Neuronal stem cell (in vitro differentiated cells): ENCODE results near the gene PYY.
"Not testable (repeated sequence)": the region's sequence is repeated elsewhere in the genome, so short reads cannot be mapped to it uniquely, and the experiment has no call there.

Source experiments
- DNase-seq: peaks from one replicate; pipeline ENCODE4 v3.0.0-alpha.2; 2013; ENCODE audit warnings: low spot score
- H2AFZ ChIP-seq: one replicate; pipeline ENCODE4 v1.6.1; 2013; ENCODE audit warnings: mild to moderate bottlenecking, low read length, inconsistent platforms
- H2AK5ac ChIP-seq: 2 replicates; pipeline ENCODE4 v1.6.1; 2013; ENCODE audit warnings: low read depth, mild to moderate bottlenecking, inconsistent platforms, low read length, moderate library complexity, mixed read lengths
- H2BK120ac ChIP-seq: 2 replicates; pipeline ENCODE4 v1.6.1; 2013; ENCODE audit warnings: low read depth, mild to moderate bottlenecking, inconsistent platforms, low read length, moderate library complexity, mixed read lengths
- H2BK12ac ChIP-seq: one replicate; pipeline ENCODE4 v1.6.1; 2013; ENCODE audit warnings: low read length, inconsistent platforms
- H2BK15ac ChIP-seq: 2 replicates; pipeline ENCODE4 v1.6.1; 2013; ENCODE audit warnings: mild to moderate bottlenecking, low read length, inconsistent platforms, mixed read lengths
- H2BK5ac ChIP-seq: one replicate; pipeline ENCODE4 v1.6.1; 2013; ENCODE audit warnings: inconsistent platforms, mild to moderate bottlenecking, low read length, moderate library complexity
- H3K14ac ChIP-seq: one replicate; pipeline ENCODE4 v1.6.1; 2013; ENCODE audit warnings: low read length, inconsistent platforms
- H3K18ac ChIP-seq: 2 replicates; pipeline ENCODE4 v1.6.1; 2013; ENCODE audit warnings: low read length, inconsistent platforms
- H3K23ac ChIP-seq: 2 replicates; pipeline ENCODE4 v1.6.1; 2013; ENCODE audit warnings: low read depth, mild to moderate bottlenecking, mixed read lengths, low read length, inconsistent platforms; ENCODE audit not compliant: poor library complexity
- H3K27ac ChIP-seq: replicated peaks from 3 replicates; pipeline ENCODE4 v1.5.1; 2013; ENCODE audit warnings: low read length, inconsistent platforms
- H3K27me3 ChIP-seq, 3 experiments: 2 replicates each; pipeline ENCODE4 v1.6.1; 2013; ENCODE audit warnings: low read length in 3 of 3, mild to moderate bottlenecking in 2 of 3, inconsistent platforms in 1 of 3, low read depth in 1 of 3, mixed read lengths in 1 of 3, moderate library complexity in 1 of 3; ENCODE audit not compliant: control insufficient read depth in 3 of 3, insufficient read depth in 3 of 3
- H3K36me3 ChIP-seq, 2 donors: replicated peaks in 1 of 2; 2 replicates each; pipeline ENCODE4 v1.6.1; 2013; ENCODE audit warnings: low read length in 2 of 2; ENCODE audit not compliant: control insufficient read depth in 2 of 2, insufficient read depth in 2 of 2
- H3K4ac ChIP-seq: 2 replicates; pipeline ENCODE4 v1.6.1; 2013; ENCODE audit warnings: inconsistent platforms, mild to moderate bottlenecking, low read length, moderate library complexity
- H3K4me1 ChIP-seq, 2 donors: 1 replicate in 1 of 2; 2 replicates in 1 of 2; pipeline ENCODE4 v1.6.1; 2013; ENCODE audit warnings: low read length in 2 of 2, low read depth in 1 of 2; ENCODE audit not compliant: control insufficient read depth in 2 of 2, insufficient read depth in 1 of 2
- H3K4me2 ChIP-seq: one replicate; pipeline ENCODE4 v1.6.1; 2013; ENCODE audit warnings: mild to moderate bottlenecking, low read length, inconsistent platforms; ENCODE audit not compliant: insufficient read depth, poor library complexity, severe bottlenecking
- H3K4me3 ChIP-seq, 2 donors: 2 replicates each; pipeline ENCODE4 v1.5.1; 2013; ENCODE audit warnings: low read length in 2 of 2, mild to moderate bottlenecking in 2 of 2, inconsistent platforms in 1 of 2, moderate library complexity in 1 of 2
- H3K79me1 ChIP-seq: one replicate; pipeline ENCODE4 v1.6.1; 2013; ENCODE audit warnings: low read depth, mild to moderate bottlenecking, inconsistent platforms, low read length, moderate library complexity
- H3K9ac ChIP-seq: one replicate; pipeline ENCODE4 v1.6.1; 2013; ENCODE audit warnings: mild to moderate bottlenecking, low read depth, low read length, inconsistent platforms; ENCODE audit not compliant: poor library complexity
- H3K9me3 ChIP-seq, 2 donors: replicated peaks in 1 of 2; 2 replicates each; pipeline versions ENCODE3 to v1.6.1; 2013; ENCODE audit warnings: low read length in 2 of 2, mild to moderate bottlenecking in 2 of 2, inconsistent platforms in 1 of 2, low read depth in 1 of 2, mixed read lengths in 1 of 2, moderate library complexity in 1 of 2; ENCODE audit not compliant: control insufficient read depth in 2 of 2, insufficient read depth in 1 of 2
- H4K8ac ChIP-seq: one replicate; pipeline ENCODE4 v1.6.1; 2013; ENCODE audit warnings: low read depth, mild to moderate bottlenecking, inconsistent platforms, low read length, moderate library complexity
- H4K91ac ChIP-seq: one replicate; pipeline ENCODE4 v1.6.1; 2013; ENCODE audit warnings: low read length, low read depth, mild to moderate bottlenecking, inconsistent platforms; ENCODE audit not compliant: poor library complexity
- WGBS, 2 donors: extraction: QIAGEN DNeasy Blood & Tissue Kit; methylation state at CpG; one replicate each; pipeline ENCODE4 v1.1.7; 2013; ENCODE audit warnings: missing lambda C conversion rate in 2 of 2, mixed read lengths in 1 of 2; ENCODE audit not compliant: insufficient read length in 2 of 2, insufficient replicate concordance in 1 of 2; ENCODE audit errors: extremely low coverage in 2 of 2; 5-methylcytosine and 5-hydroxymethylcytosine counted together

Gene PYY

GRCh38 chr17:44000141-44000860 is 46.6 kb upstream of the PYY start:
- Histone ChIP-seq H3K18ac (no peak overlapping the region), H3K79me1 (peaks cover 4% of the 10 kb centered on the region), H2BK12ac (no peak overlapping the region), H3K4me2 (no peak overlapping the region), H2BK5ac (no peak overlapping the region), H2BK15ac (peak overlapping the region; percentile 33), H2BK120ac (no peak overlapping the region), H3K23ac (no peak overlapping the region), H3K27me3 (peaks cover 10 to 69% (median 30%) of the 10 kb centered on the region in 3 experiments), H2AK5ac (no peak overlapping the region), H3K4ac (no peak overlapping the region), H3K9me3 (peaks cover 0 to 2% of the 10 kb centered on the region in 2 donors), H2AFZ (no peak overlapping the region), H3K27ac (no peak overlapping the region), H4K91ac (no peak overlapping the region), H3K9ac (no peak overlapping the region), H3K36me3 (no peaks in the 10 kb centered on the region), H3K14ac (no peak overlapping the region), H3K4me1 (peaks cover 4 to 8% of the 10 kb centered on the region in 2 donors), H3K4me3 (no peak overlapping the region), H4K8ac (no peak overlapping the region)
- DNase-seq, result no peak
- no CpG with 5 or more reads among the region's 12 CpGs for WGBS, 2 donors

- no peak overlapping the region for H2AFZ ChIP-seq
- H2BK12ac ChIP-seq, result no peak overlapping the region
- no peak overlapping the region for H2BK15ac ChIP-seq
- no peak overlapping the region for H3K4me2 ChIP-seq
- DNase-seq, result no peak
- H3K14ac ChIP-seq, result no peak overlapping the region
- no peak overlapping the region for H2BK5ac ChIP-seq
- H3K27ac ChIP-seq, result no peak overlapping the region
- H3K79me1 ChIP-seq, result no peaks in the 10 kb centered on the region
- H3K36me3 ChIP-seq, result no peaks in the 10 kb centered on the region
- no peak overlapping the region for H3K18ac ChIP-seq
- H3K23ac ChIP-seq, result no peak overlapping the region
- no peaks in the 10 kb centered on the region for H3K9me3 ChIP-seq
- no peak overlapping the region for H4K91ac ChIP-seq
- no peak overlapping the region for H3K4ac ChIP-seq
- H3K4me3 ChIP-seq, result no peak overlapping the region
- H2AK5ac ChIP-seq, result no peak overlapping the region
- H2BK120ac ChIP-seq, result no peak overlapping the region
- H3K9ac ChIP-seq, result no peak overlapping the region
- no CpG with 5 or more reads among the region's 4 CpGs for WGBS, 2 donors
- peaks cover 0 to 69% (median 24%) of the 10 kb centered on the region in 3 experiments for H3K27me3 ChIP-seq
- H4K8ac ChIP-seq, result no peak overlapping the region
- H3K4me1 ChIP-seq, result peaks cover 2 to 3% of the 10 kb centered on the region in 2 donors
Measured at GRCh38 chr17:43999024-43999423, 45.3 kb upstream of the PYY start.

GRCh38 chr17:43998552-43998951 is 44.8 kb upstream of the PYY start:
- Histone ChIP-seq H3K9me3 (no peaks in the 10 kb centered on the region), H4K8ac (no peak overlapping the region), H2BK120ac (no peak overlapping the region), H2BK5ac (no peak overlapping the region), H3K79me1 (no peaks in the 10 kb centered on the region), H3K9ac (no peak overlapping the region), H3K4me1 (peaks cover 2 to 3% of the 10 kb centered on the region in 2 donors), H2AK5ac (no peak overlapping the region), H3K4ac (no peak overlapping the region), H3K27me3 (peaks cover 0 to 68% (median 19%) of the 10 kb centered on the region in 3 experiments), H3K4me2 (no peak overlapping the region), H3K23ac (no peak overlapping the region), H3K4me3 (no peak overlapping the region), H3K27ac (no peak overlapping the region), H2BK12ac (no peak overlapping the region), H2AFZ (no peak overlapping the region), H4K91ac (no peak overlapping the region), H3K36me3 (no peaks in the 10 kb centered on the region), H3K14ac (no peak overlapping the region), H3K18ac (no peak overlapping the region), H2BK15ac (no peak overlapping the region)
- no peak for DNase-seq
- WGBS, 2 donors, result no CpG with 5 or more reads among the region's 3 CpGs

- H2BK120ac ChIP-seq, H2AK5ac ChIP-seq, H3K36me3 ChIP-seq, H3K18ac ChIP-seq, H3K4me2 ChIP-seq, H3K27ac ChIP-seq, H3K4me3 ChIP-seq, H4K91ac ChIP-seq, H2AFZ ChIP-seq, H3K9ac ChIP-seq, H3K4me1 ChIP-seq, H3K14ac ChIP-seq, H3K79me1 ChIP-seq, H2BK5ac ChIP-seq, H3K23ac ChIP-seq, H3K9me3 ChIP-seq, H3K4ac ChIP-seq, H2BK12ac ChIP-seq, DNase-seq, H2BK15ac ChIP-seq, H4K8ac ChIP-seq: not testable (repeated sequence)
- no CpG with 5 or more reads among the region's 5 CpGs for WGBS, 2 donors
- H3K27me3 ChIP-seq, result peaks cover 0 to 58% (median 13%) of the 10 kb centered on the region in 3 experiments
Measured at GRCh38 chr17:43997180-43997579, 43.4 kb upstream of the PYY start.
